Pancreas (tissue), 10 donors: ENCODE results near the gene ZNF860. TPM values are rescaled to one million over a fixed set of nuclear protein-coding genes. Genes with fewer than 3 reads are reported as not detected.

Source experiments
- ATAC-seq, 4 donors: fragments of 200-7000 bp; cut with Tn5 transposase; one replicate each; pipeline versions ENCODE4 v1.8.0 to v1.9.1; 2020; ENCODE audit warnings: mild to moderate bottlenecking in 4 of 4, moderate library complexity in 4 of 4
- DNase-seq, 6 donors: peaks; one replicate each; pipeline ENCODE4 v3.0.0-alpha.2; 2020
- FAIRE-seq: peaks from 2 replicates; lab custom pipeline; 2012; peaks lifted over from hg19 to GRCh38; lab: Jason Lieb, UNC
- H3K27ac ChIP-seq, 4 donors: fragments of 200-600 bp; sonication (generic); 1 replicate in 3 of 4; 2 replicates in 1 of 4; pipeline versions ENCODE4 v1.5.0 to v1.8.0; 2020
- H3K27me3 ChIP-seq, 4 donors: fragments of 200-600 bp; one replicate each; pipeline ENCODE4 v1.8.0; 2021
- H3K36me3 ChIP-seq, 3 donors: fragments of 200-600 bp; sonication (generic) in 1 of 3; one replicate each; pipeline versions ENCODE4 v1.5.0 to v1.8.0; 2020 to 2021
- H3K4me1 ChIP-seq, 3 donors: fragments of 200-600 bp; one replicate each; pipeline ENCODE4 v1.8.0; 2021
- H3K4me3 ChIP-seq, 4 donors: fragments of 200-600 bp; sonication (generic) in 2 of 4; one replicate each; pipeline versions ENCODE4 v1.5.0 to v1.8.0; 2020 to 2021
- H3K9me3 ChIP-seq, 4 donors: fragments of 200-600 bp; one replicate each; pipeline ENCODE4 v1.8.0; 2021
- CTCF ChIP-seq, 4 donors: fragments of 200-600 bp; sonication (generic) in 3 of 4; IDR thresholded peaks; one replicate each; pipeline versions ENCODE4 v1.5.0 to v1.8.0; 2021; ENCODE audit warnings: antibody characterized with exemption in 4 of 4
- WGBS, 2 donors: extraction: QIAGEN DNeasy Blood & Tissue Kit; methylation state at CpG; one replicate each; pipeline ENCODE4 v1.1.7; 2013; 5-methylcytosine and 5-hydroxymethylcytosine counted together
- intact Hi-C, 3 donors: fragments of 100-400 bp; cut with DNase I; formaldehyde crosslinking; loops; one replicate each; pipeline versions ENCODE4 v1.11.1 to v1.14.2; 2022
- polyA plus RNA-seq, 2 donors: library from polyadenylated mRNA; stranded (reverse); fragments of 200-250 nt; gene quantifications; one replicate each; pipeline ENCODE4 v1.2.3, GENCODE V29; 2013
- total RNA-seq, 6 donors: library from RNA; stranded (reverse); fragmentation: NEBNext Ultra II Directional in 4 of 6; extraction: Animal tissue kit (Norgen Biotek cat#: 25700) in 4 of 6; gene quantifications; one replicate each; pipeline versions ENCODE4 v1.2.1 to v1.2.4, GENCODE V29; 2021 to 2023
- donor health status: healthy with polysubstance abuse.
- donor health status: DM: no; HTN: no; CAD: no; lungs with moderate emphysema.
- donor health status: DM: no; HTN: no; CAD: no.
- donor health status: control.
- donor health status: control.
- donor health status: Bipolar disorder and iron deficiency.
- donor health status: DM: yes; HTN: yes; CAD: no.
- donor health status: DM: no; HTN: no; CAD: no.
- donor health status: DM: no; HTN: no; CAD: no.
- donor health status: DM: yes; HTN: yes; CAD: no.

Gene ZNF860
- total and polyA plus RNA-seq, 8 donors: 0.08 to 0.76 (median 0.29) TPM; not detected in 1

- ATAC-seq (peak in 2 of 4 donors; percentile 39 to 44), FAIRE-seq (no peak), DNase-seq (no peak)
- TF ChIP-seq CTCF (IDR thresholded peaks at IDR 0.05): no peak
- no peak overlapping the region for H3K4me3 ChIP-seq
- WGBS, 2 donors: 6 to 11% methylated on average over 1 of the region's 1 CpG
- no peaks in the 10 kb centered on the region for H3K36me3 ChIP-seq
- H3K27me3 ChIP-seq: no peaks in the 10 kb centered on the region
- H3K27ac ChIP-seq: no peak overlapping the region
- no peaks in the 10 kb centered on the region for H3K4me1 ChIP-seq
- intact Hi-C loops: no loop called here
- H3K9me3 ChIP-seq: no peaks in the 10 kb centered on the region
Measured at GRCh38 chr3:31936420-31937060, 45.0 kb upstream of the ZNF860 start.

- ATAC-seq (no peak), FAIRE-seq (no peak), DNase-seq (no peak)
- Histone ChIP-seq H3K36me3 (no peaks in the 10 kb centered on the region), H3K4me3 (no peak overlapping the region), H3K9me3 (no peaks in the 10 kb centered on the region), H3K27ac (no peak overlapping the region), H3K27me3 (no peaks in the 10 kb centered on the region), H3K4me1 (no peaks in the 10 kb centered on the region)
- WGBS, 2 donors: 91 to 95% methylated on average over 4 of the region's 4 CpGs
- intact Hi-C loops: no loop called here
- no peak for TF ChIP-seq CTCF (IDR thresholded peaks at IDR 0.05)
Measured at GRCh38 chr3:31937225-31937624, 44.3 kb upstream of the ZNF860 start.

GRCh38 chr3:31942446-31942845, 39.1 kb upstream of the ZNF860 start:
- WGBS, 2 donors: 93 to 96% methylated on average over 2 of the region's 2 CpGs
- Histone ChIP-seq H3K4me3 (no peak overlapping the region), H3K36me3 (no peaks in the 10 kb centered on the region), H3K4me1 (no peaks in the 10 kb centered on the region), H3K27me3 (no peaks in the 10 kb centered on the region), H3K27ac (no peak overlapping the region), H3K9me3 (no peaks in the 10 kb centered on the region)
- no peak for FAIRE-seq
- ATAC-seq: no peak
- intact Hi-C loops: no loop called here
- DNase-seq: no peak
- TF ChIP-seq CTCF (IDR thresholded peaks at IDR 0.05): no peak

- Histone ChIP-seq H3K27ac (no peak overlapping the region), H3K4me3 (no peak overlapping the region), H3K27me3 (no peaks in the 10 kb centered on the region), H3K4me1 (no peaks in the 10 kb centered on the region), H3K36me3 (no peaks in the 10 kb centered on the region), H3K9me3 (no peaks in the 10 kb centered on the region)
- intact Hi-C loops: no loop called here
- TF ChIP-seq CTCF (IDR thresholded peaks at IDR 0.05): no peak
- FAIRE-seq (no peak), ATAC-seq (no peak), DNase-seq (no peak)
Measured at GRCh38 chr3:31943041-31943440, 38.5 kb upstream of the ZNF860 start.

- DNase-seq: no peak
- H3K4me1 ChIP-seq: no peaks in the 10 kb centered on the region
- H3K27ac ChIP-seq: no peak overlapping the region
- no peak overlapping the region for H3K4me3 ChIP-seq
- ATAC-seq: peak in 3 of 4 donors; percentile 27 to 50 (median 44)
- H3K27me3 ChIP-seq: no peaks in the 10 kb centered on the region
- intact Hi-C loops: no loop called here
- 90 to 93% methylated on average over 3 of the region's 3 CpGs for WGBS, 2 donors
- H3K36me3 ChIP-seq: no peaks in the 10 kb centered on the region
- no peak for TF ChIP-seq CTCF (IDR thresholded peaks at IDR 0.05)
- no peaks in the 10 kb centered on the region for H3K9me3 ChIP-seq
- FAIRE-seq: no peak
Measured at GRCh38 chr3:31945738-31946052, 35.9 kb upstream of the ZNF860 start.
